HG03039 (cell line): ENCODE data around the gene RAD51AP2.
"Not testable (repeated sequence)": the region's sequence is repeated elsewhere in the genome, so short reads cannot be mapped to it uniquely, and the experiment has no call there.

ENCODE experiments used
- ATAC-seq: cut with Tn5 transposase; IDR thresholded peaks from one replicate; pipeline ENCODE4 v1.9.1; 2021; ENCODE audit warnings: mild to moderate bottlenecking, moderate library complexity; ENCODE audit not compliant: unreplicated experiment

Gene RAD51AP2

DNA sequence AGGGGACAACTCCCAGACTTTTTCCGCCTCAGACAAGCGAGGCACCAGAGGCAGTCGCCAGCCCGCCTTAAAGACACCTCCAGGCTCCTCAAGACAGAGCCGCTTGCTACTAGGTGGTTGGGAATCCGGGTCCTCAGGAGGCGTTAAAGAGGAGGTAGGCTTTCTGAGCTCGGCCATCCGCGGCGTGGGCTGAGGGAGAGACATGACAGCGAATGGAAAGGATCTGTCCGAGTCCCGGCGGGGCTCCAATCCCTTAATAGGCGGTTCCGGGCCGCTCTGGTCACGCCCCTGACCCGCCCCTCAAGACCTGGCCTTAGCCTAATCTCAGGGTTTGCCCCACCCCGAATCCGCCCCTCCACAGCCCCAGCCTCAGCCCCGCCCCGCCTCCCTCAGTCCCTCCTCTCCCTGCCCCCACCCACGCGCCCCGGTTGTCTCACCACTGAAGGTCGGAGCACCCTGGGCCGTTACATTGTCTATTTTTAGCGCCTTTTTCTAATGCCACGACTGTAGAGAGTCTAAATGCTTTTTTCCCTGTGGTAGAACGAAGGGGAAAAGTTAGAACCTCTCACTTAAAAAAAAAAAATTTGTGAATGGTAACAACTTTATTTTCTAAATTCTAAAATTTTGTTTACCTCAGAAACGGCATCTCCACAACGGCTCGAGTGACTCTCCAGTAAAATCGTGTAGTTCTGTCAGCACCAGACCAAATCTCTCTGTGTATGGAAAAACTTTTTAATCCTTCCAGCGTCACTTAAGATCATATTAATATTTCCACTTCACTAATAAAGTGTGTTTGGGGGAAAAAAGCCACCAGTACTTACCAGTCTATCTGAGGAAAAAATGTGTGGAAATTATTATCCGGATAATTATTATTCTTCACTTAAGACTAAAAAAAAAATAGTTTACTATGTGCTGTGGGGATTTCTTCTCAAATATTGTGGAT is at the start of gene RAD51AP2:
RAD51AP2 (minus strand) TSS at position 229 of the 943 bp plus-strand sequence; CDS start at position 204, 25 bp downstream.
- ATAC-seq = peak; percentile 87

DNA sequence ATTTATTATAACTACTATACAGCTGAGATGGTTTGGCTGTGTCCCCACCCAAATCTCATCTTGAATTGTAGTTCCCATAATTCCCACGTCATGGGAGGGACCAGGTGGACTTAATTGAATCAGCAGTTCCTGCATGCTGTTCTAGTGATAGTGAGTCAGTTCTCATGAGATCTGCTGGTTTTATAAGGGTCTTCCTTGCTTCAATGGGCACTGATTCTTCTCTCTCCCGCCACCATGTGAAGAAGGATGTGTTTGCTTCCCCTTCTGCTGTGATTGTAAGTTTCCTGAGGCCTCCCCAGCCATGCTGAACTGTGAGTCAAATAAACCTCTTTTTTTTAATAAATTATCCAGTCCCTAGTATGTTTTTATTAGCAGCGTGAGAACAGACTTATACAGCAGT is 47.5 kb upstream of the RAD51AP2 start:
- ATAC-seq = not testable (repeated sequence)

DNA sequence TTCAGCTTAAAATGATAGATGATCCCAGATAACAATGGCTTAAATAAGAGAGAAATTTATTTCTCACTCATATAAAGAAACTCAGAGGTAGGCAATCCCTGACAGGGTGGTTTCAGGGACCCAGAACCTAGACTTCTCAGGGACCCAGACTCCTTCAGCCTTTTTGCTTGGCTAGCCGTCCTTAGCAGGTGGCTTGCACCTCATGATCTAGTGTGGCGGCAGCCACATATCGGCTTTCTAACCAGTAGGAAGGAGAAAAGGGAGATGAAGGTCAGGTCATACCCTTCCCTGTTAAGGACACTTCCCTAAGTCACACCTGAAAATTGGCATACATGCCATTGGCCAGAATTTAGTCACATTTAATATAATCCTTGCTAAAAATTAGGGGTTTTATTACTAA is 40.6 kb upstream of the RAD51AP2 start:
- ATAC-seq = no peak

DNA sequence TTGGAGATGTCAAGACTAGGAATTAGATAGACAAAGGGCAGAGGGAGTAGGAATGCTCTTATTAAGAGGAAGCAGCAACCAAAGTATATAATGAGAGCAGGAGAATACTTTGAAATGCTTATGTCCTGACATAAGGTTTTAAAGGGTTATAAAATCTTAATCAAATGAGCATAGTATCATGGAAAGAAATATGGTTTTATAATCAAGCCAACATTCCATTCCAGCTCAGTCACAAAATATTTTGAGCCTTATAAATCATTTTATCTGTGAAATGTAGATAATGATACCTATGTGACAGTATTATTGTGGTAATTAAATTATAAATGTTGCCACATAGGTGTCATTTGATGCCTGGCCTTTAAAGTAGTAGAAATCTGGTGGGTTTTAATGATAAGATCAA is 39.8 kb upstream of the RAD51AP2 start:
- no peak for ATAC-seq

DNA sequence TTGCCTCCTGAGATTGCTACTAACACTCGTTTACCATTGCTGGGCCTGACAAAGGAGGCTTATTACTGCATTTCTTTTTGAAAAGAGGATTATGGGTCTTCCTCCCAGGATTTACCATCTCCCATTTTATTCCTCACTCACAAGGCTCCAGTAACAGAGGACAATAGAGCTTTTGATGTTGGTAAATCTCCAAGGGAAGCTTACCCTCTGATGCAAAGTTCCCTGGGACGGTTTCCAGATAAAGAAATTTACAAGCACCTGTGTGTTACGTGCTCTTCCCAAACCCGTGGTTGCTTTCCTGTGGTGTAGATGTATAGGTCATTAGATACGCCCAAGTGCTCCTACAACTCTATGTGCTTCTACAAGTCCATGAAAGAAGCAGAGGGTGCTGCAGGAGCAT is 39.4 kb upstream of the RAD51AP2 start:
- ATAC-seq = no peak

DNA sequence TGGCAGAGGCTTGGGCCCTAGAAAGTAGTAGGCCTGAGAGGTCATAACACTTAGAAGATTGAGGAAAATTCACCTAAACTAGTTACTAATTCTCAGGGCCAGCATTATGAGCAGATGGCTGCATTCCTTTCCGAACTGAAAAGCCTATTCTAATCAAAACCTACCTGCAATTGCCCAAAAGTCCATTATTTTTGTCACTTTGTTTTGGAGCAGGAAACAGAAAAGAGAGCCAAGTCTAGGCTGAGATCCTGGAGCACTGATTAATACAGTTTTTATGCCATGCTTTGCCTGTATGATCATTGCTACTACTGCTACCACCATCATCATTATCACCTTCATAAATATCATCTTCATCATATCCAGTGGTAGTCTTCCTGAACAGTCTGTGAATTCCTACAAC is 36.9 kb upstream of the RAD51AP2 start:
- no peak for ATAC-seq

DNA sequence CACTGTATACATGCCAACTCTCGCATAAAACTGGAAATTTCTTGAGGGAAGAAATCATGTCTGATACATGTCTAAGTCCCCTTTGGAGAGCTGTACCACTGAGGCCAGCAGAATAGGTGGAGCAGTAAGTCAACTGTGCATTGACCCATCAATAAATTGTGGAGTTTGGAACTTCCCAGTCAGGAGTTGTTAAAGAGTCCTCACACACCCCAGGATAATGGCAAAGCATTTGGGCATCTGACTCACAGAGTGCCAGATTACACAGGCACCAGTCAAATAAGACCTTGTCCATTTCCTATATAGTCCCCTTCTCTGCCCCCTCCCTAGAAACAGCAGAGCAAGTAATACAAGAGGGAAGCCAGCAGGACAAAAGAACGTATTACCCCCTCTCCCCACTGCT is 32.7 kb upstream of the RAD51AP2 start:
- ATAC-seq = no peak

DNA sequence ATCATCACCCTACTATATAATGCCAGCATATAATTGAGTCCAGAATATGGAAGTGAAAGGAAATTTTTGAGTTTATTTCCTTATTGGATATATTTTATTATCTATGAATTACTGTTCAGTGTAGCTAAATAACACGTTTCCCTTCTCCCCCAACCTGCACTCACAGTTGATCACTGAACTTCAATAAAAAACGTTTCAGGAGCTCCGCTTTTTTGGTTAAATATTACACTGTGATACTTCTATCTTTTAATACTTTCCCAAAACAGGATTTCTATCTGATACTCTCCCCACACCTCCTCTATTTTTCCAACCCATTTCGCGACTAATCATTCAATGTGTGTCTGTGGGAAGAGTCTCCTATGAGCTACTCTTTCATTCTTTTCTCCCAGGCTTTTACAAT is 29.5 kb upstream of the RAD51AP2 start:
- ATAC-seq = no peak

DNA sequence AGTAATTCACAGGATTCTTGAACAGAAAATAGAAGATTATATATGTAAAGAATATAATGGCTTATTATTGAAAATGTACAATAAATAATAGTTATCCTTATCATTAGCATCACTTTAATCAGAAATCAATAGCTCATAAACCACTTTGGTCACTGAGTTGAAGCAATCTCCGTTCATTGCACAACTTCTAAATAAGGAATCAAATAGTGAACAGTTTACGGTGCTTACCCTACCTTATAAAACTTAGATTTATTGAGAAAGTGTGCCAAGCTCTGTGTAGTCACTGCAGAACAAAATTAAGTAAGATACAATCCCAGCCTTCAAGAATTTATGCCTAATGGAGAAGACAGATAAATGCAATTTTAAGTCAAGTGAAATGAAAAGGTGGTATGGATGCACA is 29.0 kb upstream of the RAD51AP2 start:
- ATAC-seq = no peak

DNA sequence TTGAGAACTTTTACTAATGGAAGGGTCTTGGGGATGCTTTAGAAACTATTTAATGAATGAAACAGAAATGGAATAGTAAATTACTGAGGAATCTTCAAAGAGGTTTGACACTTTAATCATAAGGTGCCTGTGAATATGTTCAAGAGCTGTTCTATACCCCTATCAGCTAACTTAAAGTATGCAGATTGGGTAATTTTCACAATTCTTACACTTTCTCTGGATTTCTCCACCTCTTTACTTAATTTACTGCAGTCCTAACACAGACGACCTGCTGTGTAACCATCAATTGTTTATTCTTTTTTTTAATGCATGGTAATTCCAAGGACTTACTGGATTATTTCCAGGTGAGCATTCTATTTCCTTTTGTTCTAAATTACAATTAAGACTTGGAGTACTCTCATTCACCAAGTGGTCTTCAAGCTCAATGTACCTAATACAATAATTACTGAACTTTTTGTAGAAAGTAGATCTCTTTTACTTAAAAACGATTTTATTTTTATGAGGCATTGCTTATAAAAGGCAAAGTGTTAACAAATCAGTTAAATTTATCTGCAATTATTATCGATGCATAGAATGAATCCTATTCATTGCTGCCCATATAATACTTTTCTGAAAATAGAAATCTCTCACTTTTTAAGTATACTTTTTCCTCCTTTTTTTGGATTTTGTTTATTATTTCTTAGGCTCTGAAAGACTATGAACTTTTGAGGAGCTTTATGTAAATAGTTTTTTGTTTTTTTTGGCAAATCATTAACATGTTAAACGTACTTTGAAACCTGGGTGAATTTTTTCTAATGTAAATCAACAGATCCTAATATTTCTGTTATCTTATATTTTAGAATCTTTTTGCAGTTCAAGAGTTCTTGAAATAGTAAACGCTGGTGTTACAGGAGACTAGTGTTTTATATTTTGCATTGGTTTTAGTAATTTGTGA is 27.7 kb upstream of the RAD51AP2 start:
- ATAC-seq = no peak

DNA sequence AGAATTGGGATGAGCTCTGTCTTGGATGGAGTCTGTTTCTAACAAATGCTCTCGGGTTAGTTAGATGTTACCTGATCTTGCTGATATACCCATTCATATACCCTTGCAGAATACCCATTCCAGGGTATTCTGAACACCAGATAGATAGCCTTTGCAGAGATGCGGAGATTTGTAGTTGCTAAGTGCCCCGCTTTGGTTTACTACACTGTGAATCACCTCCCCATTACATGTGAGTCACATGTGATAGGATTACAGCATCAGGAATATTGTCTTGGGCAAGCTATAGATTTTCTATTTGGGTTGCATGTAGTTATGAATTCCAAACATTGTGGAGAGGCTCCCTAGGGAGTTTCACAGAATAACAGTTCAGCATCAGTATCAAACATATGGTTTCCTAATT is 26.0 kb upstream of the RAD51AP2 start:
- ATAC-seq = no peak

DNA sequence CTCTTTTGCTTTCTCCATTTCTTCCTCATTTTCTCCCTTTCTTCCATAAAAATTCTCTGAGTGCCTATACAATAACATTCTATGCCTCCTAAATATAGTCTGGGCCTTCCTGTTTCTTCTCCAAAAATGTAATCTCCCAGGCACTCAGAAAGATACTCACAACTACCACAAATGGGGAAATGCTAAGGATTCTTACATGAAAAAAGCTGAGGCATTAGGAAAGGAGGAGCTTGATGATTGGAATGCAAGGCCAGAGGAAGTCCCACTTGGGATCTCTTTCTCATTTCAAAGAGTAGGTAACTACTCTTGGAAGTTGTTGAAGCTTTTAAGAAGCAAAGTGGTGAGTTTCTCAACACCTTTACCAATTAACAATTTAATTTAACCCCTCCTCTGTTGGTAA is 25.6 kb upstream of the RAD51AP2 start:
- no peak for ATAC-seq

DNA sequence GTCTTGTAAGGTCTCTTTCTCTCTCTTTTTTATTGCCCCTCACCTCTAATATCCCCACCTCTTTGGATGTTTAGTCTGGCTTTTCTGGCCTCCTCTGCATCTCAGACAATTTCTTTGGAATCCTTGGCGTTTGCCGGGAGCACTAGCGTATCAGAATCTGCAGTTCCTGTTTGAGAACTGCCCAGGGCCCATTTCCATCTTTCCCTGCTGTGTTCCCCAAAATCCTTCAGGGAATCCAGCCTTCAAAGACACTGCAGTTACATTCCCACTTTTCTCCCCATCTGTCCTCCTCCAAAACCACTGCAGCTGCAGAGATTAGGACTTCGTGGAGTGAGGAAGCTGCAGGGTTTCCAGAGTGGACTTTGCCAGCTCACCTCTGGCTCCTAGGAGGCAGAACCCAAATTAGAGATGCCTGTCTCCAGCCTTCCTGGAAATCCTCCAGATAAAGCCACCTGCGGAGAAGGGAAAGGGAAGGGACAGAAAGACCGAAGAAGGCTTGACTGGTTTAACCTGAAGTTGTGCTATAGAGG is 25.0 kb upstream of the RAD51AP2 start:
- ATAC-seq = no peak

DNA sequence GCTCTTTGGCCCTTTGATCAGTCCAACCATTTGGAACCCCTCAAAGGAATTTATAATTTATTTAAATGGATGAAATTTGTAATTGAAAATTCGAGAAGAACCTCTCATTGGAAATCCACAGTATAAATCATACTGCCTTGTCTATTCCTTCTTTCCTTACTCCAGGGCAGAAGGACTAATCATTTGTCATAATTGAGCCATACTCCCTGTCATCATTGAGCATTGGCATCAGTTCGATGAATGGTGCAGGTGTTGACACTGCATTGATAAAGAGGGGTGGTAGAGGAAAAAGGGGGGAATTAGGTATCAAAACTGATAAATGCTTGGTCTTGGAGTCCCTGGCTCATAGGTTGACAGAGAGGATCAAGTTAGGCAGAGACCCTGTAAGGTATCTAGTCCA is 24.2 kb upstream of the RAD51AP2 start:
- ATAC-seq = no peak

DNA sequence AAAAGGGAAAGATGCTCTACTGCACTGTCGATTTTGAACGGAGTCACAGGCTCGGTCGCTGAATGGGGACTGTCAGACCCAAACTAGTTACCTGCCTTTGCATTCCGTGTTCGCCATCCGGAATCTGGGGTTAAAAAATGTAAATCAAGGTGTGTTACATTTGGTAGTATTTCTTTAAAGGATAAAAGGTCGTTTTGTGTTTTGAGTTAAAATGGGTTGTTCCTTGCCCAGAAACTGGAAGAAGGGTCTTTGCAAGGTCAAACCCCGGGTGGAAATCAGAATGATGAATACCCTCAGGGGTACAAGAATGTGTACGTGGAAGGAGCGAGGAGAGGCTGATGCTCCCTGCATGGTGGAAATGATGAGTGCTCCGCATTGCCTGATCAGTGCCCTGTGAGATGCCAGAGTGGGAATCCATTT is 23.3 kb upstream of the RAD51AP2 start:
- ATAC-seq = no peak

DNA sequence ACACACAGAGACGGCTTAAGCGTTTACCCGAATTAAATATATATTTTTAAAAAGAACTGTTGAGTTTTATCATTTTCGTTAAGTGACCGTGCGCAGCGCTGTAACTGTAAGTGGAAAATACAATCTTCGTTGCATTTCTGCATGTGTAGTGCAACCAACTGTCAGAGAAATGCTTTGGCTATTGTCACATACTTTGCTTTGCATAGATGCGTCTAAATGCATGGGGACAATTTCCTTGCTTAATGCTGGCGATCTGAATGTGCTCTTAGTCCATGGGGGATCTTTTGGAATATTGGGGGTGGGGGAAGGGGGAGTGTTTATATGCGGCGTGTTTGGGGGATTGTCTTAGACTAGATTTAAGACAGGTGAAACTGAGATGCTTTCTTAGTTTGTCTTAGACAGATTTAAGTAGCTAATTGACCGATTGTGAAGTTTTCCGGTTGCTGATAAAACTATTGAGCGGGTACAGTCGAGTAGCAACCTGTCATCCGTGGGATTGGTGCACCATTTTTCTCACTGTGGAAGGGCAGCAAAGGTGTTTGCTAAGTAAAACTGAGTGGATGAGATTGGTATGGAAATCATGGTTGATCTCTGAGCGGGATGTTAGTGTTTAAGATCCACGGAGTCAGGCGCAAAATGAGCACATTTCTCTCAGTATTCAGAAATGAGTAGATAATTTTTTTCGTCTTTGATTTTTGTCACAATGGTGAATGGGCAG is 22.7 kb upstream of the RAD51AP2 start:
- no peak for ATAC-seq

DNA sequence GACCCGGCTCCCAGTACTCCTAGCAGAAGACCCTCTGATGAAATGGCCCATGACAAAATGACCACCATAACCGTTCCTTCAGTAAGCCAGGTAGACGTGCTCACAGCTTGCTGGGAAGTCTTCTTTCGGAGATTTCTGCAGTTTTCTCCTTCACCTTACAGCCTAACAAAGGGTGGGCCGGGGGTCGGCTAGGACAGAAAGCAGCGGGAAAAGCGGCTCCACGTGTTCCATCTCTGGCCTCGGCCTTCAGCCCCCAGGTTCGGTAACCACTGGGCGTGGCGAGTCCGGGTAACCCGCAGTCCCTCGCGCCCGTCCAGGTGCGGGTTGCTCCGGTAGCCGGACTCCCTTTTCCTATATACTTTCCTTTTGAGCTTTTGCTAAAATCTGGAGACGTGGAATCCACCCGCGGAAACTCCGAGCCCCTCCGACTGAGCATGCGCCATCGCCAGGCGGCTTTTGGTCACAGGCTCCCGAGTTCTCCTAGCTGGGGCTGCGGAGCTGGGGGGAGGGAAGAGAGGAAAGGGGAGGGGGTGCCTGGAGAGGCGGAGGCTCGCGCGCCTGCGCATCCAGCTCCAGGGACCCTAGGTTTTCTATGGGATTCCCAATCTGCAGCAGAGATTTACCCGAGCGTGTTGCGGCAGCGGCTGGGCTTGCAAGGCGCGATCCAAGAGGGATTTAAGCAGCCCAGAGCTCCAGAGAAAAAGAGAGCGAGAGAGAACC is 22.0 kb upstream of the RAD51AP2 start, which contains the start of gene VSNL1:
VSNL1 (plus strand) TSS at position 604 of the 720 bp plus-strand sequence. CDS start 51,379 bp downstream, outside the sequence.
- no peak for ATAC-seq

DNA sequence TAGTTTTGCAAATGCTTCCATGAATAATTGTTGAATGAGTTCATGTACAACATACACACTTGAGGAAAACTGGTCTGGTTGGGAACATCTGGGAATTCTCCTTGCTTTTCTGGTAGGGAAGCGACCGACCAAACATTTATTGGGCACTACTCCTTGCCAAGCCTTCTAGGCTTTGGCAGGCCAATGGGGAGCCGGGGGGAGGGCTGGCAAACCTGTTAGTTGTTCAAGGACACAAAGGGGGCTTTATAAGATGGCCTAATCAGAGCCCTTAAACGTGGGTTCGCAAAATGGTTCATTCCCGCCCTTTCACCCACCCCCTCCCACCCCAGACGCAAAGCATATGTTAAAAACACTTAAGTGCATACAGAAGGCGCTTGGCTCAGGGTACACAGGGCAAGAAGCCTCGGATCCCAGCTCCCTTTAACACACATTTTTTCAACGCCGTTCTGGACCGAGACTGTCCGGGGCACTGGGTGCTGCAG is 21.4 kb upstream of the RAD51AP2 start:
- no peak for ATAC-seq

DNA sequence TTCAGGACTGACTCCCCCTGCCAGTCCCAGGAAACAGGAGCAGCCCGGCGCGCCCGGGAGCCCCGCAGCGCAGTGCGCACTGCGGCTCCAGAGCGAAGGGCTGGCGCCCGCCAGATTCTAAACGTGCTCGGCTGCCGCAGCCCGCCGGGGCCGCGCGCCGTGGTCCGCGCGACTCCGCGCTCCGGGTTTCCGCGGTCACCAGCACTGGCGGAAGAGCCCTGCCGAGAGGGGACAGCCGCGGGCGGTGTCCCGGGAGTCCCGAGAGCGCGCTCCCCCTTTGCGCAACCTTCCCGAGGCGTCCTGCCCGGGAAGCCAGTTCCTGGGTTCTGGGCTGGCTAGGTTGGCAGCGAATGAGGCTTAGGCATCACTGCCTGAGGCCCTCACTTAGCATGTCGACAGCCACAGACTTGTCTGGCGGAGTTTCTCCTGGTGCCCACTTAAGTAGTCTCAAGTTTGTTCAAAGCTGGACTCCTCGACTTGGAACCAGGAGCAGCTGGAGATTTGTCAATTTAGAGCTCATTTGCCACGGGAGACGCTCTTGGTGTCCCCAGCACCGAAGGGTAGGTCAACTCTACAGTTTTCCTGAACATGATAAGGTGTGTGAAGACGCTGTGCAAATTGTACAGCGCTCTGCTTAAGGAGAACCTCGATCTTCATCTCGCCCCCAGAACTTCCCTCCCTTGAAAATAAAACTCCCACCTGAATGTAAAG is 20.8 kb upstream of the RAD51AP2 start:
- ATAC-seq = peak; percentile 52
